Measurements from ENCODE around the gene NISCH.

Gene NISCH

DNA sequence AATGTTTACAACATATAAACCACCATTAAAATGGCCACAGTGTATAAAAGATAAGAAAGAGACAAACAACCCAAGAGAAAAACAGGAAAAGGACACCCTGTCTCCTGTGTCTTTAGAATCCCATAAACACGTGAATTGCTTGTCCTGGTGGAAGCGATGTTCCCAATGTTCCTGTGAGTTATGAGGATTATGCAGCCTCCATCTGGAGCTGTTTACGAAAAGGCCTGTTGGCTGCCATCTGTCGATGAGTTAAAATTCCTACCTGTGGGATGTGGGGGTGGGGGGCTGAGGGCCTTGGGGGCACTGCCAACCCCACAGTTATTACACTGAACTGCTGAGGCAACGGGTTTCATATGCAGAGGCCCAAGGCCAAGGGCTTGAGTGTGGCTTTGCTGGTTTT, 13.6 kb downstream of the NISCH start:
- H3K4me3 Mint-ChIP-seq, result no peak overlapping the region
- TF ChIP-seq CTCF (IDR thresholded peaks at IDR 0.05; ENCODE audit: unreplicated experiment in 3 of 3), result no peak
- H3K27me3 Mint-ChIP-seq (ENCODE audit: low read depth), result no peaks in the 10 kb centered on the region
- peaks cover 48% of the 10 kb centered on the region for H3K36me3 Mint-ChIP-seq (ENCODE audit: low read depth)
- no peaks in the 10 kb centered on the region for H3K9me3 Mint-ChIP-seq
- peaks cover 14% of the 10 kb centered on the region for H3K4me1 Mint-ChIP-seq
- H3K27ac Mint-ChIP-seq, result no peak overlapping the region

GRCh38 chr3:52470920-52471319, 15.5 kb downstream of the NISCH start:
- Mint-ChIP-seq H3K9me3 (no peaks in the 10 kb centered on the region), H3K4me1 (peaks cover 9% of the 10 kb centered on the region), H3K4me3 (no peak overlapping the region), H3K36me3 (ENCODE audit: low read depth) (peaks cover 56% of the 10 kb centered on the region), H3K27me3 (ENCODE audit: low read depth) (no peaks in the 10 kb centered on the region), H3K27ac (no peak overlapping the region)
- TF ChIP-seq CTCF (IDR thresholded peaks at IDR 0.05; ENCODE audit: unreplicated experiment in 3 of 3), result no peak

DNA sequence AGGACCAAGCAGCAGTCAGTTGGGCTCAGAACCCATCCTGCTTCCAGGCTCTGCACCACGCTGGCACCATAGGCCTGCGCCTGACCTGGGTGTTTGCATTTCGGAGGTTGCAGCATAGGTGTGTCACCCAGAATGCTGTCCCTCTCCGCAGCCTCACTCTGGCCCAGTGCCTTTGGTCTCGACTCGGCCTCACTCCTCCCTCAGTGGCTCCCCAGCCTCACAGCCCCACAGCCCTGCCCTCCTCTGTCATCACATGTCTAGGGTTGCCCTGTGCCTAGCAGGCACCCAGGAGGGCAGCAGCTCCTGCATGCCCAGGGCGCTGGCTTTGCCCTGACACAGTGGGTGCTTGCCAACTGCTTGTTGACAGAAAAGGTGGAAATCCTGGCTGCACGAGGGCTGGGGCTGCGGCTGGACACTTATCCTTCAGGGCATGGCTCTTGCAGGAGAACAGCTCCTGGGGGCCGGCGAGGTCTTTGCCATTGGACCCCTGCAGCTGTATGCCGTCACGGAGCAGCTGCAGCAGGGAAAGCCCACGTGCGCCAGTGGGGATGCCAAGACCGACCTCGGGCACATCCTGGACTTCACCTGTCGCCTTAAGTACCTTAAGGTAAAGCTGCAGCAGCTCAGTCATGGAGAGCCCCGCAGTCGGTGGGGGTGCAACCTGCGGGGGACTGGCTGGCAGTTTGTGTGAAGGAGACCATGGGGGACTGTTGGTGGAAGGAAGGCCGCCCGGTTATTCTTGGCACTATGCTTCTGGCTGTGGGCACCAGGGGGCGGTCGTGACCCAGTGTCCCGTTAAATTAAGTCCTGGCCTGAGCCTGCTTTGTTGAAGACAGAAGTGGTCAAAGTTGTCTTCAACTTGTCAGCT, 16.2 kb downstream of the NISCH start:
- Mint-ChIP-seq H3K27ac (no peak overlapping the region), H3K4me3 (no peak overlapping the region), H3K27me3 (ENCODE audit: low read depth) (no peaks in the 10 kb centered on the region), H3K36me3 (ENCODE audit: low read depth) (peaks cover 56% of the 10 kb centered on the region), H3K9me3 (no peaks in the 10 kb centered on the region), H3K4me1 (peaks cover 8% of the 10 kb centered on the region)
- TF ChIP-seq CTCF (IDR thresholded peaks at IDR 0.05; ENCODE audit: unreplicated experiment in 3 of 3), result peak; percentile 46 to 51 (median 47)

DNA sequence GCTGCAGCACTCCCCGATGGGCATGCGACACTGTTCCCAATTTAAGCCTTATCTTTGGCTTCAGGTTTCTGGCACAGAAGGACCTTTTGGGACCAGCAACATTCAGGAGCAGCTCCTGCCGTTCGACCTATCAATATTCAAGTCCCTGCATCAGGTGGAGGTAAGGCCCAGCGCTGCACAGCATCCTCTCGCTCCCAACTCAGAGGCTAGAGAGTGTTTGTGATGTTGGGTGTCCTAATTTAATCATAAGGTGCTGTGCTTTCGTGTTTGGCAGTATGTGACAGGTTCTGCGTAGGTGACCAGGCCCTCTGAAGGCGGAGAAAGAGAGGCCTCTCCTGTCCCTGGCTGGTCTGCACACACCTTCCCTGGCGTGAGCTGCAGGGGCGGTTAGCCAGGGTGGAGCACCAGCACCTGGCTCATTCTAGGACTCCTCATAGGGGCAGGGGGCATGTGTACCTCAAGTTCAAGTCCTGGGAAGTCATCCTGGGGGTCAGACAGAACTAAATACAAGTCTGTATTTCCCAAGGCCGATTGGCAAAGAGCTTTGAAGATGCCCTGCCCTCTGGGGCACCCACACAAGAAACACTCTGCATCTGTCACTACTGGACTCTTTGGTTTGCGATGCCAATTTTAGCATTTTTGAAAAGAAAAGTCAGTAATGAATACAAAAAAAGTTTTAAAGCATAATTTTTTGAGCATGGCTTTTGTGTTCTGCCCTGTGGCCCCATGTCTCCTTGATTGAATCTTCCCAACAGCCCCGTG, 17.0 kb downstream of the NISCH start:
- Mint-ChIP-seq H3K36me3 (ENCODE audit: low read depth) (peaks cover 58% of the 10 kb centered on the region), H3K27ac (no peak overlapping the region), H3K27me3 (ENCODE audit: low read depth) (no peaks in the 10 kb centered on the region), H3K9me3 (no peaks in the 10 kb centered on the region), H3K4me3 (no peak overlapping the region), H3K4me1 (peaks cover 8% of the 10 kb centered on the region)
- TF ChIP-seq CTCF (IDR thresholded peaks at IDR 0.05; ENCODE audit: unreplicated experiment in 3 of 3), result peak in 1 of 3 experiments; percentile 3

- H3K27ac Mint-ChIP-seq, result no peak overlapping the region
- no peaks in the 10 kb centered on the region for H3K9me3 Mint-ChIP-seq
- TF ChIP-seq CTCF (IDR thresholded peaks at IDR 0.05; ENCODE audit: unreplicated experiment in 3 of 3), result no peak
- H3K4me3 Mint-ChIP-seq, result no peak overlapping the region
- H3K4me1 Mint-ChIP-seq, result peaks cover 8% of the 10 kb centered on the region
- H3K36me3 Mint-ChIP-seq (ENCODE audit: low read depth), result peaks cover 63% of the 10 kb centered on the region
- H3K27me3 Mint-ChIP-seq (ENCODE audit: low read depth), result no peaks in the 10 kb centered on the region
Measured at GRCh38 chr3:52473026-52473425, 17.6 kb downstream of the NISCH start.

All from nephron (organoid).